NT2/D1 (cell line): ENCODE data around the gene GPR132.

ENCODE experiments used
- SUZ12 ChIP-seq: IDR thresholded peaks from 2 replicates; pipeline ENCODE4 v1.6.1; 2011; ENCODE audit not compliant: insufficient read length, insufficient read depth; ENCODE audit errors: extremely low read depth
- YY1 ChIP-seq: IDR thresholded peaks from 2 replicates; pipeline ENCODE4 v1.6.1; 2011; ENCODE audit not compliant: insufficient read length, insufficient read depth

DNA sequence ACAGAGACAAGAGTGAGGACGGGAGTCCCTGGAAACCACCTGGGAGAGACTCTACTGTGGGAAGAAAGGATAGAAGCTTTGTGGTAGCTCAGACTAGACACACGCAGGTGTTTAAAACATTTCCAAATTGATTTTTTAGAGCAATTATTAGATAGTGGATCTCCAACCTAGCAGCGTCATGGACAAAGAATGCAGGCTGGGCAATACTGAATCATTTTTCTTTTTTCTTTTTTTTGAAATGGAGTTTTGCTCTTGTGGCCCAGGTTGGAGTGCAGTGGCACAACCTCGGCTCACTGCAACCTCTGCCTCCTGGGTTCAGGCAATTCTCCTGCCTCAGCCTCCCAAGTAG, 13.1 kb downstream of the GPR132 start:
- TF ChIP-seq YY1 (no peak), SUZ12 (no peak)
